Measurements from ENCODE around the gene DPH3.

Gene DPH3

GRCh38 chr3:16286161-16286560, 21.4 kb upstream of the DPH3 start:
- DNase-seq (ENCODE audit: low read depth, low spot score), result no peak
- in situ Hi-C loops (cut with HindIII; ENCODE audit: low sequenced_read_pairs), result no loop called here
- H3K4me3 ChIP-seq (ENCODE audit: low read depth, low read length), result no peak overlapping the region
- no peak for TF ChIP-seq CTCF (IDR thresholded peaks at IDR 0.05; ENCODE audit: low read depth, low read length)

- H3K4me3 ChIP-seq (ENCODE audit: low read depth, low read length), result no peak overlapping the region
- DNase-seq (ENCODE audit: low read depth, low spot score), result no peak
- no peak for TF ChIP-seq CTCF (IDR thresholded peaks at IDR 0.05; ENCODE audit: low read depth, low read length)
- in situ Hi-C loops (cut with HindIII; ENCODE audit: low sequenced_read_pairs), result no loop called here
These were observed 19.9 kb upstream of the DPH3 start for GRCh38 chr3:16284633-16285032.

GRCh38 chr3:16280671-16281070, 15.9 kb upstream of the DPH3 start:
- DNase-seq (ENCODE audit: low read depth, low spot score), result peak; percentile 21
- no peak overlapping the region for H3K4me3 ChIP-seq (ENCODE audit: low read depth, low read length)
- in situ Hi-C loops (cut with HindIII; ENCODE audit: low sequenced_read_pairs), result no loop called here
- no peak for TF ChIP-seq CTCF (IDR thresholded peaks at IDR 0.05; ENCODE audit: low read depth, low read length)

GRCh38 chr3:16279010-16279801, 14.5 kb upstream of the DPH3 start:
- in situ Hi-C loops (cut with HindIII; ENCODE audit: low sequenced_read_pairs), result no loop called here
- no peak for DNase-seq (ENCODE audit: low read depth, low spot score)
- H3K4me3 ChIP-seq (ENCODE audit: low read depth, low read length), result no peak overlapping the region
- TF ChIP-seq CTCF (IDR thresholded peaks at IDR 0.05; ENCODE audit: low read depth, low read length), result no peak

- DNase-seq (ENCODE audit: low read depth, low spot score), result no peak
- H3K4me3 ChIP-seq (ENCODE audit: low read depth, low read length), result no peak overlapping the region
- TF ChIP-seq CTCF (IDR thresholded peaks at IDR 0.05; ENCODE audit: low read depth, low read length), result no peak
- in situ Hi-C loops (cut with HindIII; ENCODE audit: low sequenced_read_pairs), result no loop called here
These were observed 12.7 kb upstream of the DPH3 start for GRCh38 chr3:16277471-16277870.

GRCh38 chr3:16273867-16274266, 9.1 kb upstream of the DPH3 start:
- TF ChIP-seq CTCF (IDR thresholded peaks at IDR 0.05; ENCODE audit: low read depth, low read length), result no peak
- in situ Hi-C loops (cut with HindIII; ENCODE audit: low sequenced_read_pairs), result no loop called here
- no peak for DNase-seq (ENCODE audit: low read depth, low spot score)
- H3K4me3 ChIP-seq (ENCODE audit: low read depth, low read length), result no peak overlapping the region

Data from astrocyte of the spinal cord (primary cell).